NCI-H1417 (cell line): ENCODE measurements around the gene UNC13C.

ENCODE experiments used
- DNase-seq, 3 experiments: peaks; one replicate each; lab custom pipeline; 2025; lab: John Stamatoyannopoulos, UW

The UNC13C gene

GRCh38 chr15:54481819-54482218 is 503.6 kb downstream of the UNC13C start:
- DNase-seq = no peak

DNA sequence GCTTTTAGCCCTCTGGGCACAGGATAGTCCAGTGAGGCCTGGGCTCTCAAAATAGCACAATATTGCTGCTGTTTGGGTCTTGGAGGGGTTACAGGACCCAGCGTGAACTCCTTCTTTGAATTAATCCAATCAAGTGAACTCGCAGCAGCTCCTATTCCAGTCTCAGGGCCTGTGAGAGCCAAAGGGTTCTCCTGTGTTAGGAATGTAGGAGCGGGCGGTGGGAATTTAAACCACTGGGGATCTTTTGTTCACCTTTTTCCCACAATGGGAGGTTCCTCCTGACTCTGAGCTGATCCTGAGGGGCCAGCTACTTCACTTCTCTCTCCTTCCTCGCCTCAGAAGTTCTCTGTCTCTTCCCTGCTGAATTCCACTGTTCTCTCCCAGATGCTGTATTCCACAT is 504.0 kb downstream of the UNC13C start:
- no peak for DNase-seq

- DNase-seq = no peak
Measured at GRCh38 chr15:54500330-54500729, 522.1 kb downstream of the UNC13C start.

DNA sequence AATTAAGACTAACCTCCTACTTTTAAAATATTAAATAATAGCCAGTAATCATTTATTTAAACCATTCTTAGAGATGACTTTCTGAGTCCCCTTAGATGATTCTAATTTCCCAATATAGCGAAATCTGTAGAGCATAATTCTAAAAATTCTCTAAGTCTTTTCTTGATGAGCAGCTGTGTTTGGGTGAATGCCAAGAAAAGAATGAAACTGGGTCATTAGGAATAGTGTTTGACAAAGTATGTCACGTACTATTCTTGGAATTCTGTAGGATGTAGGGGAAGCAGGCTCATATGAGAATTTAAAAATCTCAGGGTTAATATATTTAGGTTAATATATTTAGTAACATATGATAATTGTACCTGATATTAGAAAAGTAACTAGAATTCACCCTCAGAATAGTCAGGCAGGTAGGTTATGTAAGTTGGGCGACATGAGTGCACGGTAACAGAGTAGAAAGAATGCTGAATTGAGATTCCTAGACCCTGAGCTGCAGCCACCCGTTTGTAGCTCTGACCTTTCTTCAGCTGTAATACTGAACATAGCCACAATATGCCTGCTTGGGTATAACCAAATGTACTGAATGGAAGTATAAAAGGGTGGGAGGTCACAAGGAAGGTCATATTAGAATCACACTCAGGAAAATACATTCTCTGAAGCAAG is 524.3 kb downstream of the UNC13C start:
- no peak for DNase-seq

- no peak for DNase-seq
Measured at GRCh38 chr15:54504695-54505094, 526.5 kb downstream of the UNC13C start.

DNA sequence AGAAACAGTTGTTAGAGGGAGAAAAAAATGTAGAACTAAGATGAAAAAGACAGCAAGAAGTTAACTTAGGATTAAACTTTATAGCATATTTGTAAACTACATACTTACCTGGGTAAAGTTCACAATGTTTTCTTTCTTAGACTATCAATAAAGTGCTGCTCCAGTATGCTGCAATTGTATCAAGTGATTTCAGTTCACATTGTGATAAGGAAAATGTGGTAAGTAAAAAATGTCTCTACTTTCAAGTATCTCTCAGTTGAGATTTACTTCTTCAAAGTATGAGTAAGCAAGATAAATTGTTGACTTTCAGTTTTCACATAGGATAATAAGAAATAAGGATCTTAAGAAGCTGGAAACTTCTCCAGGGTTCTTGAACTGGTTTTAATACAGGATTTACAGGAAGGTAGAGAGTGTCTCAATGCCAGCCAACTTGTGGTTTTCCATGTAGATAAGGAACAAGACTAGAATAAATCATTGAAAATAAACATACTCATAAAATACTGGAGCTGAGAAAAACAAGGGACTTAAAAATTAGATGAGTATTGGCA is 528.8 kb downstream of the UNC13C start:
- DNase-seq = no peak

- no peak for DNase-seq
Measured at GRCh38 chr15:54514601-54515000, 536.4 kb downstream of the UNC13C start.

GRCh38 chr15:54515664-54516582 is 537.7 kb downstream of the UNC13C start:
- DNase-seq = no peak

DNA sequence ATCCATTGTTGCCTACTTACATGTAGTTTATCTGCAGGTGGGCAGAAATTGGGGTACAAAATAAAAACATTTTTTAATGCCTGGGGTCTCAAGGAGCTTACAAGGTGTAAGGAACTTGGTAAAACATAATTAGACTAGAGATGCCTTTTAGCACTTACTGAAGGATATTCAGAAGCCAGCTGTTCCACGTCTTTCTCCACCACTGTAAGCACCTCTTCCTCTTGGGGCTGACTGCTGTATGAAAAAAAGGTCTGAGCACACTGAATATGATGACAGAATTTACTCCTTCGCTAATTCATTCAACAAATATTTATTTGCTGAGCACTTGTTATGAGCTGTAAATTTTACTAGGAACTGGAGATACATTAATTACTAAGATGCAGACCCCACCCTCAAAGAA is 539.1 kb downstream of the UNC13C start:
- DNase-seq = no peak

- DNase-seq = no peak
Measured at GRCh38 chr15:54518156-54518882, 540.1 kb downstream of the UNC13C start.

DNA sequence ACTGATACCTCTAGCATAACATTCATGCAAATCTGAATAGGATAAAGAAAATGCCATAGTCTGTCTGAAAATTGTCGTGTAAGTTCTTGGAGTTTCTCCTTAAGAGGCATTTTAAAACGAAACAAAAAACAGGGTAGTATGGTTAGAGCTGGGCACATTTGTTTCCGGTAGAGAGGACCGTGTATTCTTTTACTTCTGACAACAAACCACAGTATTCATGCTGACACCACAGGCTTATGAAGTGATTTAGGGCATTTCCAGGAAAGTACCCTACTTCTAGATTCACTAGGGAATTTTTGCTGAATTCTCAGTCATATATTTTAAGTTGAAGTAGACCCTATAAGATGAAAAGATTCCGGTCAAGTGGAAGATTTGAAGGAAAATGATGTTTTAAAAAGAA is 541.3 kb downstream of the UNC13C start:
- no peak for DNase-seq

DNA sequence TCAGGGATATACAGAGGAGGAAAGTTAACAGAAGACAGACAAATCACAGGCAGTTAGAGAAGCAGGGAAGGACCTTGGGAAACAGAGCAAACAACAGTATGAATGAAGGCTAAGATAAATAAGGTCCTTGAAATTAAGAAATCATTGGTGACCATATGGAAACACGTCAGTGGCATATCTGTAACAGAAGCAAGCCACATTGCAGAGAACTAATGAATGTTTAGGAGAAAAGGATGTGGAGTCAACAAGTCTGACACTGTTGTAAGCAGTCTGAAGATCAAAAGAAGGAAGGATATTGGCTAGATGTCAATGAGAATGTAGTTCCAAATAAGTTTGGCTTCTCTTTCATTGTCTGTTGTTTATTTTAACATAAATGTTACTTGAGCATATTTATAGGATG is 542.4 kb downstream of the UNC13C start:
- no peak for DNase-seq

- no peak for DNase-seq
Measured at GRCh38 chr15:54521206-54521605, 543.0 kb downstream of the UNC13C start.

DNA sequence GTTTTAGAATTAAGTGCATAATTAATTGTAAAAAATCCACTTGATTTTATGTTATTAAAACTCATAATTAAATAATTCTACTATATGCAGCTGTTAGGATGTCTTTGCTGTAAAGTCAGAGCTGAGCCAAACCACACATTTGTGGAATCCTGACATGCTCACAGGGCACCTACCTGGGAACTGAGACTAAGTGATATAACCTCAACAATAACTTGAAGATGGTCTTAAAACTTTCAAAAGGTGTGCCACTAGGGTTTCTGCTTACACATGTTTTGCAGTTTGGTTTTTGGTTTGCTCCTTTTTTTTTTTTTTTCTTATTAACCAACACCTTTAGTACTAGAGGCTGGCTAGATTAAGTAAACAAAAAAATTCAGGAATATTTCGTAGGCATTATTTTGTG is 549.8 kb downstream of the UNC13C start:
- no peak for DNase-seq

GRCh38 chr15:54540721-54541120 is 562.5 kb downstream of the UNC13C start:
- DNase-seq = no peak

DNA sequence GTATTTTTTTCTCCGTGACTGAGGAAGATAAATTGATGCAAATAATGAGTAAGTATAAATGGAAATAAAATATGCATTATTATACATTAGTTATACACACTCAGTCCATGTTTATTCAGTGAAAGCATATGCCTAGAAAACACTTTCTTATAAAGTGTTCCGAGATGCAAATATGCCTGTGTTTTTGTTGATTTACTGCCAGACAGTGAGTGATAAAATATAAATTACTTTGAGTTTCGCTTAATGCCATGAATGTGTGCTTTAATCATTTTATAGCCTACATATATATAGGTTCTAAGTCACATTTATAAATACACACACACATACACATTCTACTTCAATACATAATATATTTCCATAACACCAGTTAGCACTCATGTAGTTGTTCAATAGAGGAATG is 569.2 kb downstream of the UNC13C start:
- no peak for DNase-seq

DNA sequence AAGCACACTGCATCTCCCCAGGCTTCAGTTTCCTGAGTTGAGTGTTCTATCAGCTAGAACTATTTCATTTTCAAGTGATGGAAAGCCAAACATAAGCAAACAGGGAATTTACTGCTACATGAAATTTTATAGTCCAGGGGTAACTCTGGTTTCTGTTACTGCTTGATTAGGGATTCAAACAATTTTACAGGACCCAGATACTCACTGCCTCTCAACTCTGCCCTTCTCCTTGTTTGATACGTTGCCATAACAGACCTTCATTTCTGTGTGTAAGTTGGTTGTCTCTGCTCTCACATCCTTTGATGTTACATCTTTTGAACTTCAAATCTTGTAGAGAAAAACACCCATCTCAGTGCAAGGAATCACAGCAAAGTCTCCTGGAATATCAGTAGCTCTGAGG is 572.7 kb downstream of the UNC13C start:
- DNase-seq = no peak

GRCh38 chr15:54556231-54556630 is 578.0 kb downstream of the UNC13C start:
- no peak for DNase-seq

GRCh38 chr15:54559405-54560069 is 581.3 kb downstream of the UNC13C start:
- DNase-seq = no peak

GRCh38 chr15:54560417-54560816 is 582.2 kb downstream of the UNC13C start:
- DNase-seq = no peak

DNA sequence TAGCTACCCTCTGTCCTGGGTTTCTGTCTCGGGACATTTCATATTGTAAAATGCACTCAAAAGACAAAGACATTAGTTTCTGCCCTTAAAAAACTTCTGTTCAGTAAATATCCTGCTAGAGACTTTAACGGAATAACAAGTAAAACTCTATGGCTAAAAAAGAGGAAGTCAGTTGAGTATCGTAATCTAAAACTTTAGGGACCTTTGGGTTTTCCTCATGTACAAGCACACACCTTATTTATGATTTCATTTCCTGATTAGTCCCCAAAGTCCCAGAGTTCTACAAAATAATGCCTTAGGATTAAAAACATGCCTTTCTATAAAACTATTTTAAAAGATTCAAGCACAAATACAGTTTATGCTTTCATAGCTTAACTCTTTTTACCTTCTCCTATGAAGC is 585.9 kb downstream of the UNC13C start:
- no peak for DNase-seq

GRCh38 chr15:54566654-54567053 is 588.4 kb downstream of the UNC13C start:
- no peak for DNase-seq
